H1 (cell line): ENCODE results near the gene TEAD1.

ENCODE experiments used
- CEBPB ChIP-seq: IDR thresholded peaks from 2 replicates; pipeline ENCODE4 v1.6.1; 2012; ENCODE audit warnings: low read depth, low read length
- HDAC2 ChIP-seq, 2 experiments: fragments of 300-600 bp in 1 of 2; sonication (generic) in 1 of 2; IDR thresholded peaks; 2 replicates each; pipeline ENCODE4 v1.6.1; 2011 to 2012; ENCODE audit warnings: low read depth in 2 of 2, low read length in 2 of 2, mild to moderate bottlenecking in 2 of 2, moderate library complexity in 2 of 2, borderline replicate concordance in 1 of 2, inconsistent platforms in 1 of 2
- KDM4A ChIP-seq: IDR thresholded peaks from one replicate; pipeline ENCODE4 v1.7.1; 2012; ENCODE audit warnings: low read depth, mild to moderate bottlenecking, moderate library complexity, low read length, inconsistent platforms; ENCODE audit not compliant: severe bottlenecking
- MAFK ChIP-seq: IDR thresholded peaks from 2 replicates; pipeline ENCODE4 v1.6.1; 2012; ENCODE audit warnings: low read depth, mild to moderate bottlenecking, improper control_type of control experiment, low read length
- POLR2AphosphoS5 ChIP-seq: IDR thresholded peaks from 2 replicates; pipeline ENCODE4 v1.6.1; 2011; ENCODE audit warnings: low read depth, low read length
- SIN3A ChIP-seq, 2 experiments: IDR thresholded peaks in 1 of 2; conservative IDR thresholded peaks in 1 of 2; 2 replicates each; pipeline ENCODE4 v1.6.1; 2011 to 2012; ENCODE audit warnings: low read length in 2 of 2, improper control_type of control experiment in 1 of 2, low read depth in 1 of 2, mild to moderate bottlenecking in 1 of 2
- TCF12 ChIP-seq: IDR thresholded peaks from 2 replicates; pipeline ENCODE4 v1.6.1; 2011; ENCODE audit warnings: low read depth, mild to moderate bottlenecking, low read length
- TF ChIP-seq, protein P1 (sequence below), 3 experiments: IDR thresholded peaks; 1 replicate in 2 of 3; 2 replicates in 1 of 3; pipeline versions ENCODE4 v1.5.1 to v1.6.1; 2011; ENCODE audit warnings: low read length in 3 of 3, mild to moderate bottlenecking in 3 of 3, inconsistent platforms in 2 of 3, low read depth in 1 of 3, moderate library complexity in 1 of 3; ENCODE audit not compliant: insufficient read depth in 1 of 3; ENCODE audit errors: control extremely low read depth in 1 of 3
- TF ChIP-seq, protein P2 (sequence below): IDR thresholded peaks from 2 replicates; pipeline ENCODE4 v1.6.1; 2012; ENCODE audit warnings: inconsistent platforms
- TF ChIP-seq, protein P3 (sequence below): IDR thresholded peaks from 2 replicates; pipeline ENCODE4 v1.6.1; 2012; ENCODE audit warnings: inconsistent platforms
- TF ChIP-seq, protein P4 (sequence below): fragments of 300-600 bp; sonication (generic); IDR thresholded peaks from 2 replicates; pipeline ENCODE4 v1.7.1; 2012; ENCODE audit warnings: low read length, moderate library complexity, mild to moderate bottlenecking, inconsistent platforms; ENCODE audit not compliant: insufficient replicate concordance

DNA sequence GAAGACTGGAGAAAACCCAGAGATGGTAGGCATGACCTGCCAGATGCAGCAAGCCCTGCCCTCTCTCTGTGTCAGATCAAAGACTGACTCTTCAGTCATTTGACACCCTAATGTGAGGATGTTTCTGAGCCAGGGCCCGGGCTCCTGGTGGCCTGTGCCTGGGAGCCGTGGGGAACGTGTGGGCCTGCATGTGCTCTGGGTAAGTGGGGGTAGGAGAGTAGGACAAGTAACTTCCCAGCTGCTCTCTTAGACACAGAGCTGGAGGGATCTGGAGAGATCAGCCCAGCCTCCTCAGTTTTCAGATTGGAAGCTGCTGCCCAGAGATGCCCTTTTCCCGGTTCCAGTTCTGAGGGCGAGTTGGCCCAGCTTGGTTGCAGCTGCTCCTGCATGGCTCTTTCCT lies 110.8 kb downstream of the TEAD1 start:
- TF ChIP-seq, protein P1, sequence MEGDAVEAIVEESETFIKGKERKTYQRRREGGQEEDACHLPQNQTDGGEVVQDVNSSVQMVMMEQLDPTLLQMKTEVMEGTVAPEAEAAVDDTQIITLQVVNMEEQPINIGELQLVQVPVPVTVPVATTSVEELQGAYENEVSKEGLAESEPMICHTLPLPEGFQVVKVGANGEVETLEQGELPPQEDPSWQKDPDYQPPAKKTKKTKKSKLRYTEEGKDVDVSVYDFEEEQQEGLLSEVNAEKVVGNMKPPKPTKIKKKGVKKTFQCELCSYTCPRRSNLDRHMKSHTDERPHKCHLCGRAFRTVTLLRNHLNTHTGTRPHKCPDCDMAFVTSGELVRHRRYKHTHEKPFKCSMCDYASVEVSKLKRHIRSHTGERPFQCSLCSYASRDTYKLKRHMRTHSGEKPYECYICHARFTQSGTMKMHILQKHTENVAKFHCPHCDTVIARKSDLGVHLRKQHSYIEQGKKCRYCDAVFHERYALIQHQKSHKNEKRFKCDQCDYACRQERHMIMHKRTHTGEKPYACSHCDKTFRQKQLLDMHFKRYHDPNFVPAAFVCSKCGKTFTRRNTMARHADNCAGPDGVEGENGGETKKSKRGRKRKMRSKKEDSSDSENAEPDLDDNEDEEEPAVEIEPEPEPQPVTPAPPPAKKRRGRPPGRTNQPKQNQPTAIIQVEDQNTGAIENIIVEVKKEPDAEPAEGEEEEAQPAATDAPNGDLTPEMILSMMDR (IDR thresholded peaks at IDR 0.05; ENCODE audit: control extremely low read depth in 1 of 3, insufficient read depth in 1 of 3, low read depth in 1 of 3, low read length in 3 of 3), result no peak
- TF ChIP-seq, protein P2, sequence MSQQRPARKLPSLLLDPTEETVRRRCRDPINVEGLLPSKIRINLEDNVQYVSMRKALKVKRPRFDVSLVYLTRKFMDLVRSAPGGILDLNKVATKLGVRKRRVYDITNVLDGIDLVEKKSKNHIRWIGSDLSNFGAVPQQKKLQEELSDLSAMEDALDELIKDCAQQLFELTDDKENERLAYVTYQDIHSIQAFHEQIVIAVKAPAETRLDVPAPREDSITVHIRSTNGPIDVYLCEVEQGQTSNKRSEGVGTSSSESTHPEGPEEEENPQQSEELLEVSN, result no peak
- no peak for TF ChIP-seq SIN3A (conservative IDR thresholded peaks at IDR 0.05 in 1 of 2, IDR thresholded peaks at IDR 0.05 in 1 of 2; ENCODE audit: low read depth in 1 of 2, low read length in 2 of 2)
- no peak for TF ChIP-seq POLR2AphosphoS5
- TF ChIP-seq MAFK, result no peak
- no peak for TF ChIP-seq CEBPB
- TF ChIP-seq TCF12, result no peak
- TF ChIP-seq KDM4A, result no peak
- TF ChIP-seq, protein P3, sequence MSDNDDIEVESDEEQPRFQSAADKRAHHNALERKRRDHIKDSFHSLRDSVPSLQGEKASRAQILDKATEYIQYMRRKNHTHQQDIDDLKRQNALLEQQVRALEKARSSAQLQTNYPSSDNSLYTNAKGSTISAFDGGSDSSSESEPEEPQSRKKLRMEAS, result no peak
- no peak for TF ChIP-seq HDAC2 (IDR thresholded peaks at IDR 0.05; ENCODE audit: borderline replicate concordance in 1 of 2, low read depth in 2 of 2, low read length in 2 of 2)
- TF ChIP-seq, protein P4, sequence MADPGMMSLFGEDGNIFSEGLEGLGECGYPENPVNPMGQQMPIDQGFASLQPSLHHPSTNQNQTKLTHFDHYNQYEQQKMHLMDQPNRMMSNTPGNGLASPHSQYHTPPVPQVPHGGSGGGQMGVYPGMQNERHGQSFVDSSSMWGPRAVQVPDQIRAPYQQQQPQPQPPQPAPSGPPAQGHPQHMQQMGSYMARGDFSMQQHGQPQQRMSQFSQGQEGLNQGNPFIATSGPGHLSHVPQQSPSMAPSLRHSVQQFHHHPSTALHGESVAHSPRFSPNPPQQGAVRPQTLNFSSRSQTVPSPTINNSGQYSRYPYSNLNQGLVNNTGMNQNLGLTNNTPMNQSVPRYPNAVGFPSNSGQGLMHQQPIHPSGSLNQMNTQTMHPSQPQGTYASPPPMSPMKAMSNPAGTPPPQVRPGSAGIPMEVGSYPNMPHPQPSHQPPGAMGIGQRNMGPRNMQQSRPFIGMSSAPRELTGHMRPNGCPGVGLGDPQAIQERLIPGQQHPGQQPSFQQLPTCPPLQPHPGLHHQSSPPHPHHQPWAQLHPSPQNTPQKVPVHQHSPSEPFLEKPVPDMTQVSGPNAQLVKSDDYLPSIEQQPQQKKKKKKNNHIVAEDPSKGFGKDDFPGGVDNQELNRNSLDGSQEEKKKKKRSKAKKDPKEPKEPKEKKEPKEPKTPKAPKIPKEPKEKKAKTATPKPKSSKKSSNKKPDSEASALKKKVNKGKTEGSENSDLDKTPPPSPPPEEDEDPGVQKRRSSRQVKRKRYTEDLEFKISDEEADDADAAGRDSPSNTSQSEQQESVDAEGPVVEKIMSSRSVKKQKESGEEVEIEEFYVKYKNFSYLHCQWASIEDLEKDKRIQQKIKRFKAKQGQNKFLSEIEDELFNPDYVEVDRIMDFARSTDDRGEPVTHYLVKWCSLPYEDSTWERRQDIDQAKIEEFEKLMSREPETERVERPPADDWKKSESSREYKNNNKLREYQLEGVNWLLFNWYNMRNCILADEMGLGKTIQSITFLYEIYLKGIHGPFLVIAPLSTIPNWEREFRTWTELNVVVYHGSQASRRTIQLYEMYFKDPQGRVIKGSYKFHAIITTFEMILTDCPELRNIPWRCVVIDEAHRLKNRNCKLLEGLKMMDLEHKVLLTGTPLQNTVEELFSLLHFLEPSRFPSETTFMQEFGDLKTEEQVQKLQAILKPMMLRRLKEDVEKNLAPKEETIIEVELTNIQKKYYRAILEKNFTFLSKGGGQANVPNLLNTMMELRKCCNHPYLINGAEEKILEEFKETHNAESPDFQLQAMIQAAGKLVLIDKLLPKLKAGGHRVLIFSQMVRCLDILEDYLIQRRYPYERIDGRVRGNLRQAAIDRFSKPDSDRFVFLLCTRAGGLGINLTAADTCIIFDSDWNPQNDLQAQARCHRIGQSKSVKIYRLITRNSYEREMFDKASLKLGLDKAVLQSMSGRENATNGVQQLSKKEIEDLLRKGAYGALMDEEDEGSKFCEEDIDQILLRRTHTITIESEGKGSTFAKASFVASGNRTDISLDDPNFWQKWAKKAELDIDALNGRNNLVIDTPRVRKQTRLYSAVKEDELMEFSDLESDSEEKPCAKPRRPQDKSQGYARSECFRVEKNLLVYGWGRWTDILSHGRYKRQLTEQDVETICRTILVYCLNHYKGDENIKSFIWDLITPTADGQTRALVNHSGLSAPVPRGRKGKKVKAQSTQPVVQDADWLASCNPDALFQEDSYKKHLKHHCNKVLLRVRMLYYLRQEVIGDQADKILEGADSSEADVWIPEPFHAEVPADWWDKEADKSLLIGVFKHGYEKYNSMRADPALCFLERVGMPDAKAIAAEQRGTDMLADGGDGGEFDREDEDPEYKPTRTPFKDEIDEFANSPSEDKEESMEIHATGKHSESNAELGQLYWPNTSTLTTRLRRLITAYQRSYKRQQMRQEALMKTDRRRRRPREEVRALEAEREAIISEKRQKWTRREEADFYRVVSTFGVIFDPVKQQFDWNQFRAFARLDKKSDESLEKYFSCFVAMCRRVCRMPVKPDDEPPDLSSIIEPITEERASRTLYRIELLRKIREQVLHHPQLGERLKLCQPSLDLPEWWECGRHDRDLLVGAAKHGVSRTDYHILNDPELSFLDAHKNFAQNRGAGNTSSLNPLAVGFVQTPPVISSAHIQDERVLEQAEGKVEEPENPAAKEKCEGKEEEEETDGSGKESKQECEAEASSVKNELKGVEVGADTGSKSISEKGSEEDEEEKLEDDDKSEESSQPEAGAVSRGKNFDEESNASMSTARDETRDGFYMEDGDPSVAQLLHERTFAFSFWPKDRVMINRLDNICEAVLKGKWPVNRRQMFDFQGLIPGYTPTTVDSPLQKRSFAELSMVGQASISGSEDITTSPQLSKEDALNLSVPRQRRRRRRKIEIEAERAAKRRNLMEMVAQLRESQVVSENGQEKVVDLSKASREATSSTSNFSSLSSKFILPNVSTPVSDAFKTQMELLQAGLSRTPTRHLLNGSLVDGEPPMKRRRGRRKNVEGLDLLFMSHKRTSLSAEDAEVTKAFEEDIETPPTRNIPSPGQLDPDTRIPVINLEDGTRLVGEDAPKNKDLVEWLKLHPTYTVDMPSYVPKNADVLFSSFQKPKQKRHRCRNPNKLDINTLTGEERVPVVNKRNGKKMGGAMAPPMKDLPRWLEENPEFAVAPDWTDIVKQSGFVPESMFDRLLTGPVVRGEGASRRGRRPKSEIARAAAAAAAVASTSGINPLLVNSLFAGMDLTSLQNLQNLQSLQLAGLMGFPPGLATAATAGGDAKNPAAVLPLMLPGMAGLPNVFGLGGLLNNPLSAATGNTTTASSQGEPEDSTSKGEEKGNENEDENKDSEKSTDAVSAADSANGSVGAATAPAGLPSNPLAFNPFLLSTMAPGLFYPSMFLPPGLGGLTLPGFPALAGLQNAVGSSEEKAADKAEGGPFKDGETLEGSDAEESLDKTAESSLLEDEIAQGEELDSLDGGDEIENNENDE, result no peak
